CD4-positive, alpha-beta T cell (primary cell): ENCODE measurements around the gene ARL8A. TPM values are rescaled to one million over a fixed set of nuclear protein-coding genes. Genes with fewer than 3 reads are reported as not detected.

ENCODE experiments used
- ATAC-seq: fragments of 200-7000 bp; cut with Tn5 transposase; one replicate; pipeline ENCODE4 v1.10.0; 2022; ENCODE audit warnings: mild to moderate bottlenecking; ENCODE audit not compliant: poor library complexity
- CTCF ChIA-PET: fragments of 350-600 bp; sonication (Branson Sonifier 250); formaldehyde crosslinking; loops from one replicate; lab custom pipeline; 2021; ENCODE audit warnings: antibody characterized with exemption, inconsistent platforms; lab: Charles Lee
- POLR2A ChIA-PET: fragments of 350-600 bp; sonication (Branson Sonifier 250); formaldehyde crosslinking; loops from one replicate; lab custom pipeline; 2021; ENCODE audit warnings: antibody characterized with exemption, inconsistent platforms; lab: Charles Lee
- DNase-seq, 14 experiments: peaks; one replicate each; pipeline ENCODE4 v3.0.0-alpha.2; 2013 to 2020; ENCODE audit warnings: mixed read lengths in 2 of 14
- H3K27ac ChIP-seq, 2 donors: one replicate each; pipeline versions ENCODE4 v1.5.1 to v1.7.0; 2013; ENCODE audit warnings: low read length in 2 of 2, low read depth in 1 of 2, mild to moderate bottlenecking in 1 of 2
- H3K27me3 ChIP-seq, 2 experiments: 1 replicate in 1 of 2; 2 replicates in 1 of 2; pipeline versions ENCODE4 v1.6.1 to v1.7.0; 2013; ENCODE audit warnings: low read length in 2 of 2, control low read depth in 1 of 2, mild to moderate bottlenecking in 1 of 2, moderate library complexity in 1 of 2; ENCODE audit not compliant: insufficient read depth in 2 of 2, control insufficient read depth in 1 of 2
- H3K36me3 ChIP-seq: one replicate; pipeline ENCODE4 v1.6.1; 2013; ENCODE audit warnings: low read length, control low read depth; ENCODE audit not compliant: insufficient read depth
- H3K4me1 ChIP-seq: one replicate; pipeline ENCODE4 v1.6.1; 2013; ENCODE audit warnings: low read length, control low read depth; ENCODE audit not compliant: insufficient read depth
- H3K4me3 ChIP-seq: one replicate; pipeline ENCODE4 v1.5.1; 2013; ENCODE audit warnings: mild to moderate bottlenecking, low read length, moderate library complexity
- H3K9me3 ChIP-seq, 2 experiments: 1 replicate in 1 of 2; 2 replicates in 1 of 2; pipeline versions ENCODE4 v1.6.1 to v1.7.0; 2013; ENCODE audit warnings: low read length in 2 of 2, mild to moderate bottlenecking in 2 of 2, control low read depth in 1 of 2, moderate library complexity in 1 of 2; ENCODE audit not compliant: control insufficient read depth in 1 of 2, insufficient read depth in 1 of 2
- H3K27ac Mint-ChIP-seq: one replicate; pipeline ENCODE4 v1.8.0; 2020; ENCODE audit warnings: mixed read lengths
- H3K27me3 Mint-ChIP-seq: one replicate; pipeline ENCODE4 v1.8.0; 2021; ENCODE audit warnings: mixed read lengths
- H3K36me3 Mint-ChIP-seq: one replicate; pipeline ENCODE4 v1.8.0; 2021; ENCODE audit warnings: low read depth, mixed read lengths
- H3K4me1 Mint-ChIP-seq: one replicate; pipeline ENCODE4 v1.8.0; 2021; ENCODE audit warnings: low read depth, mixed read lengths
- H3K4me3 Mint-ChIP-seq: one replicate; pipeline ENCODE4 v1.8.0; 2020; ENCODE audit warnings: mild to moderate bottlenecking, mixed read lengths
- H3K9me3 Mint-ChIP-seq: one replicate; pipeline ENCODE4 v1.8.0; 2020; ENCODE audit warnings: mixed read lengths
- intact Hi-C, 2 experiments: fragments of 100-400 bp; cut with DNase I in 1 of 2; cut with micrococcal nuclease in 1 of 2; formaldehyde crosslinking; loops; one replicate each; pipeline versions ENCODE4 v1.15.1 to v1.9.0; 2023 to 2025; cut with DNase I, micrococcal nuclease
- total RNA-seq, 174 experiments: library from RNA in 2 of 174; stranded (reverse) in 2 of 174; gene quantifications; one replicate each; pipeline ENCODE4 v1.2.3 and lab custom pipeline; 2021 to 2026
- TF ChIP-seq, protein P1 (sequence below): fragments of 200-600 bp; IDR thresholded peaks from one replicate; pipeline ENCODE4 v1.8.0; 2022; ENCODE audit warnings: antibody characterized with exemption, mild to moderate bottlenecking

The ARL8A gene
- total RNA-seq, 2 experiments from 2014 or later: 73.5 to 73.8 TPM

DNA sequence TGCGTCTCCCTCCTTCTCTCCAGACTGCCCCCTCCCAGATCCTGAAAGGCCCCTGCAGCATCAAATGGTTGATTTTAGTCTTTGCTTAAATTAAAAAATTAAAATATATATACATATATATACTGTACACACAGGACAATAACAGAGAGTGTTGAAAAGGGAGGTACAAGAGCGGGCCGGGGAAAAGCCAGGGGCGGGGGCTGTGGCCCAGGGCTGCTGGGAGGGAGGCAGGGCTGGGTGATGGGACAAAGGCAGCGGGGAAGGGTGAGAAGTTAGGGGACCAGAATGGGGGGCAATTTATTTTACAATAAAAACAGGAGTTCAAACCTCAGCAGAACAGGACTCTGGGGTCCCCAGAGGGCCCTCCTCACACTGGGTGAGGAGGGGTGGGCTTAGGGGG lies 10.5 kb downstream of the ARL8A start:
- TF ChIP-seq, protein P1, sequence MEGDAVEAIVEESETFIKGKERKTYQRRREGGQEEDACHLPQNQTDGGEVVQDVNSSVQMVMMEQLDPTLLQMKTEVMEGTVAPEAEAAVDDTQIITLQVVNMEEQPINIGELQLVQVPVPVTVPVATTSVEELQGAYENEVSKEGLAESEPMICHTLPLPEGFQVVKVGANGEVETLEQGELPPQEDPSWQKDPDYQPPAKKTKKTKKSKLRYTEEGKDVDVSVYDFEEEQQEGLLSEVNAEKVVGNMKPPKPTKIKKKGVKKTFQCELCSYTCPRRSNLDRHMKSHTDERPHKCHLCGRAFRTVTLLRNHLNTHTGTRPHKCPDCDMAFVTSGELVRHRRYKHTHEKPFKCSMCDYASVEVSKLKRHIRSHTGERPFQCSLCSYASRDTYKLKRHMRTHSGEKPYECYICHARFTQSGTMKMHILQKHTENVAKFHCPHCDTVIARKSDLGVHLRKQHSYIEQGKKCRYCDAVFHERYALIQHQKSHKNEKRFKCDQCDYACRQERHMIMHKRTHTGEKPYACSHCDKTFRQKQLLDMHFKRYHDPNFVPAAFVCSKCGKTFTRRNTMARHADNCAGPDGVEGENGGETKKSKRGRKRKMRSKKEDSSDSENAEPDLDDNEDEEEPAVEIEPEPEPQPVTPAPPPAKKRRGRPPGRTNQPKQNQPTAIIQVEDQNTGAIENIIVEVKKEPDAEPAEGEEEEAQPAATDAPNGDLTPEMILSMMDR: no peak
- Mint-ChIP-seq H3K27me3 (no peaks in the 10 kb centered on the region), H3K27ac (no peak overlapping the region), H3K9me3 (no peaks in the 10 kb centered on the region), H3K36me3 (peaks cover 59% of the 10 kb centered on the region), H3K4me1 (peaks cover 18% of the 10 kb centered on the region), H3K4me3 (no peak overlapping the region)
- peaks cover 14% of the 10 kb centered on the region for H3K4me1 ChIP-seq
- H3K4me3 ChIP-seq: no peak overlapping the region
- ChIA-PET POLR2A (no interaction called here), CTCF (interaction anchor here (0.6 kb wide), 1 partner anchor 64 kb away, joined by 3 read pairs; no protein-coding TSS in a partner anchor)
- intact Hi-C loops: loop anchor here in 1 of 2 experiments (2.0 kb wide), 1 partner anchor 237 kb away; no protein-coding TSS in a partner anchor
- DNase-seq (no peak), ATAC-seq (no peak)
- H3K9me3 ChIP-seq: no peaks in the 10 kb centered on the region
- H3K27me3 ChIP-seq: no peaks in the 10 kb centered on the region
- H3K36me3 ChIP-seq: peaks cover 54% of the 10 kb centered on the region
- no peak overlapping the region for H3K27ac ChIP-seq

DNA sequence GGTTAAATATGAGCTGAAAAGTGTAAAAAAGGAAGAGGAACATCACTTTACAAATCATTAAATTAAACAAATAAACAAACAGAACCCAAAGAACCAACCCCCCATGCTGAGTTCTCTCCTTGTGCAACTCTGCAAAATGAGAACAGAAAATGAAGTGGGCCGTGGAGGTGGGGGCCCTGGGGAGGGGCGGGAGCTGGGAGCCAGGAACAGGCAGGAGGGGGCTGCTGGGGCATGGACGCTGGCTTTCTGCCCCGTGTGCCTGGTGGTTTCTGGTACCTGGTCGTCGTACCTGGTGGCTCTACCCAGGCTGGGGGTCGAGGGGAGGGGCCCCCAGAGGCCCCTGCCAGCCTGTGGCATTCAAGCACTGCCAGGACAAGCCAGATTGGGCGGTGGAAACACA lies 11.0 kb downstream of the ARL8A start:
- Histone ChIP-seq H3K4me3 (no peak overlapping the region), H3K36me3 (peaks cover 51% of the 10 kb centered on the region), H3K27me3 (no peaks in the 10 kb centered on the region), H3K27ac (no peak overlapping the region), H3K9me3 (no peaks in the 10 kb centered on the region), H3K4me1 (peaks cover 14% of the 10 kb centered on the region)
- ChIA-PET CTCF (no interaction called here), POLR2A (interaction anchor here (0.9 kb wide), 1 partner anchor 11 kb away, joined by 3 read pairs; no protein-coding TSS in a partner anchor)
- ATAC-seq (no peak), DNase-seq (no peak)
- TF ChIP-seq, protein P1: no peak
- H3K27ac Mint-ChIP-seq: no peak overlapping the region
- H3K9me3 Mint-ChIP-seq: no peaks in the 10 kb centered on the region
- peaks cover 13% of the 10 kb centered on the region for H3K4me1 Mint-ChIP-seq
- peaks cover 54% of the 10 kb centered on the region for H3K36me3 Mint-ChIP-seq
- H3K27me3 Mint-ChIP-seq: no peaks in the 10 kb centered on the region
- intact Hi-C loops: no loop called here
- no peak overlapping the region for H3K4me3 Mint-ChIP-seq

DNA sequence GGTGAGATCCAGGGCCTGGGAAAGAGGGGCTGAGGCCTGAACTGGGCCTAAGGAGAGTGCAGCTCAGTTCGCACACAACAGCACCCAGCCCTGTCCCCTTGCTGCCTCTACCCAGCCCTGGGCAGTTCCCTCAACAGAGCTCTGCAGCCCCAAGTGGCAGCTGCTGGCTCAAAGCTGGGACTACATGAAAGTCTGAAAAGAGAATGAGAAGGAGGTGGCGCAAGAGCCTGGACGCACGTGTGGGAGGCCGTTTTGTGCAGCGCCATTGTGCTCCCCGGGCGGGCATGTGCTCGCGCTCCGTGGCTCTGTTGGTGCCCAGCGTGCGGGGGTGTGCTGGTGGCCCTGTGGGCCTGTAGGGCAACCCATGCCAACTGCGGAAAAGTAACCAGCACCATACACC lies 11.5 kb downstream of the ARL8A start:
- Histone ChIP-seq H3K27me3 (no peaks in the 10 kb centered on the region), H3K4me1 (peaks cover 14% of the 10 kb centered on the region), H3K27ac (no peak overlapping the region), H3K4me3 (no peak overlapping the region), H3K36me3 (peaks cover 46% of the 10 kb centered on the region), H3K9me3 (no peaks in the 10 kb centered on the region)
- H3K9me3 Mint-ChIP-seq: no peaks in the 10 kb centered on the region
- no peak overlapping the region for H3K27ac Mint-ChIP-seq
- peaks cover 8% of the 10 kb centered on the region for H3K4me1 Mint-ChIP-seq
- ATAC-seq: no peak
- DNase-seq: no peak
- TF ChIP-seq, protein P1: no peak
- CTCF ChIA-PET: no interaction called here
- H3K36me3 Mint-ChIP-seq: peaks cover 49% of the 10 kb centered on the region
- no peaks in the 10 kb centered on the region for H3K27me3 Mint-ChIP-seq
- no peak overlapping the region for H3K4me3 Mint-ChIP-seq
- intact Hi-C loops: no loop called here
- POLR2A ChIA-PET: interaction anchor here (0.9 kb wide), 1 partner anchor 11 kb away, joined by 3 read pairs; no protein-coding TSS in a partner anchor
